ENCODE results near the gene MPC1L.
A peak's percentile ranks its signal among the peaks of the same experiment; 100 is the strongest.
"Not testable (repeated sequence)": the region's sequence is repeated elsewhere in the genome, so short reads cannot be mapped to it uniquely, and the experiment has no call there.

The MPC1L gene

DNA sequence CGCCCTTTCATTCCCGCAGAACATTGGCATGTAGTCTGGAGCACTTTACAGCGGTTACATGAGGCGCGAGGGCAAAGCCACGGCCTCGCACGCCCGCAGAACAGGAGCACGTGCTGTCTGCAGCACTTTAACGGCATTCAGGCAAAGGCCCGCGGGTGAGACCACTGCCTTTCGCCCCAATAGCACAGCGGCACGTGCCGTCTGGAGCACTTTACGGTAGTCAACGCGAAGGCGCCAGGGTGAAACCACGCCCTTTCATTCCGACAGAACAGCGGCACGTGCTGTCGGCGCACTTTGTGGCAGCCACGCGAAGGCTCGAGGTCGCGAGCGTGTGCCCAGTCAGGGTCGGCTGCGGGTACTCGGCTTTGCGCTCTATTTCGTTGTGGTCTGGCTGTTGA, at the start of gene MPC1L:
TSS of gene MPC1L (plus strand) at position 290 of the 398 bp plus-strand sequence. CDS start 138 bp downstream, outside the sequence.
- Histone ChIP-seq H3K9me3 (ENCODE audit: control insufficient read depth, insufficient read depth, low read length) (no peaks in the 10 kb centered on the region), H3K4me1 (ENCODE audit: insufficient read depth, low read length) (no peaks in the 10 kb centered on the region), H3K36me3 (ENCODE audit: insufficient read depth, low read length) (no peaks in the 10 kb centered on the region; the same call in 1 of the 2 replicates), H3K9ac (ENCODE audit: low read depth, low read length) (no peak within 1 kb of the TSS)

DNA sequence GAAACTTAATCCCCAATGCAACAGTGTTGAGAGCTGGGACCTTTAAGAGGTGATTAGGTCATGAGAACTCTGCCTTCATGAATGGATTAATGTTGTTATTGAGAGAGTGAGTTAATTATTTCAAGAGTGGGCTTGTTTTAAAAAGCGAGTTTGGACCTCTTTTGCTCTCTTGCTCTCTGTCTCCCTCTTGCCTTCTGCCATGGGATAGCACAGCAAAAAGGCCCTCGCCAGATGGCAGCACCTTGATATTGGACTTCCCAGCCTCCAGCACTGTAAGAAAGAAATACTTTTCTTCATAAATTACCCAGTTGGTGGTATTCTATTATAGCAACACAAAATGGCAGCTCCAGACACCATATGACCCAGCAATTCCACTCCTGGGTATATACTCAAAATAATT, 49.5 kb upstream of the MPC1L start:
- Histone ChIP-seq H3K36me3 (ENCODE audit: insufficient read depth, low read length) (no peaks in the 10 kb centered on the region), H3K9me3 (ENCODE audit: control insufficient read depth, insufficient read depth, low read length) (no peaks in the 10 kb centered on the region), H3K9ac (ENCODE audit: low read depth, low read length) (no peak overlapping the region), H3K4me1 (ENCODE audit: insufficient read depth, low read length) (0 out of 2 replicates have a peak, but pooled peaks cover 3% of the 10 kb centered on the region)

DNA sequence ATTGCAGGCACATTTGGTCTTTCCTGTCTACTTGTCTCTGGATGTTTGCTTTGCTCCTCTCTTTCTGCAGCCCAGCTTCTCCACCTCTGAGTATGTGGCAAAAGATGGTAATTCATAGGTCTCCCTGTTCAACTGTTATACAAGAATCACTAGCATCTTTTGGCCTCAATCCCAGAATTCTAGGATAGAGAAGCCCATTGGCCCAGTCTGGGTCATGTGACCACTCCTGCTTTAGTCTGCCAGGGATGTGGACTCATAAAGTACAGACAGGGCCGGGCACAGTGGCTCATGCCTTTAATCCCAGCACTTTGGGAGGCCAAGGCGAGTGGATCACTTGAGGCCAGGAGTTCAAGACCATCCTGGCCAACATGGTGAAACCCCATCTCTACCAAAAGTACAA, 47.8 kb upstream of the MPC1L start:
- H3K9me3 ChIP-seq (ENCODE audit: control insufficient read depth, insufficient read depth, low read length); H3K36me3 ChIP-seq (ENCODE audit: insufficient read depth, low read length); H3K9ac ChIP-seq (ENCODE audit: low read depth, low read length); H3K4me1 ChIP-seq (ENCODE audit: insufficient read depth, low read length): not testable (repeated sequence)

DNA sequence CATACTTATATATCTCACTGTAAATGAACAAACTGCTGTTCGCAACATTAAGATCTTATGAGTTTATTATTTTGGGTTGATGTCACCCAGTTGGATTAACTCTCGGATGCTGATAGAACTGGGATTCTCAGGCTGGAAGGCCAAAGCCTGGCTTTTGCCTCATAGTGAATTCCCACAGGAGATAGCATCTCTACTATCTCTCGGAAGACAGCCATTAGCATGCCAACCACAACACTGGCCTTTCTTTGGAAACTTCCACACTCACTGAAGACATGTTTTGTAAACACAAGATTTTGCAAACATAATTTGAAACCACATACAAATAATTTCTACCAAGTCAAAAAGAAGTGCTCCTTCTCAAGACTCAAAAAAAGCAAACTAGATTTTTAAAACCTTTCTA, 46.9 kb upstream of the MPC1L start:
- Histone ChIP-seq H3K9ac (ENCODE audit: low read depth, low read length) (no peak overlapping the region), H3K36me3 (ENCODE audit: insufficient read depth, low read length) (no peaks in the 10 kb centered on the region), H3K9me3 (ENCODE audit: control insufficient read depth, insufficient read depth, low read length) (no peaks in the 10 kb centered on the region), H3K4me1 (ENCODE audit: insufficient read depth, low read length) (no peaks in the 10 kb centered on the region)

DNA sequence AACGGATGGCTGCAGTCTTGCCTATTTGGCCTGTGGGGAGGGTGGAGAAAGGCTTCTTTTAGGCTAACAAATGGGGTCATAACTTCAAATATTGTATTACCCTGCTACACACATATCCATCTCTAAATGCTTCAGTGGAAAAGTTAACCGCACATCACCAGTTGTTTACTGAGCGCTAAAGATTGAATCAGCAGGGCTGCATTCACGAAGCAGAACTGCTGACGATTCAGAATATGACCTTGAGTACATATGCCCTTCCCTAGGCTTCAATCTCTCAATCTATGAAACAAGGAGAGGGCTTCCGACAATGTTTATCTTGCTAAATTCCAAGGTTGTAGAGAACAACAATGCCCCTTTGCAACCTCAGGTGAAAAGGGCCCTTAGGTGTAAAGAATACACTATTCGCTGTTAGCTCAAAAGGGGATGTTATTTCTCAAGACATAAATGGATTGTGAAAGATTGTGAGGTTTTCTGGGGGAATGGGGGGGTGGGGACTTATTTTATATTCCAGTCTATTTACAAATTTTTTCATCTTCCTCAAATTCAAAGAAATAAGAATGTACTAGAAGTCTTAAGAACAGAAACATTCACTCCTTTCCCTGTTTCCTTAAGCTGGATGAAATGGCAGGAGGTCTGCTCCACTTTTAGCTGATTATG, 45.1 kb upstream of the MPC1L start:
- Histone ChIP-seq H3K4me1 (ENCODE audit: insufficient read depth, low read length) (no peaks in the 10 kb centered on the region), H3K9ac (ENCODE audit: low read depth, low read length) (no peak overlapping the region), H3K9me3 (ENCODE audit: control insufficient read depth, insufficient read depth, low read length) (no peaks in the 10 kb centered on the region), H3K36me3 (ENCODE audit: insufficient read depth, low read length) (no peaks in the 10 kb centered on the region)

DNA sequence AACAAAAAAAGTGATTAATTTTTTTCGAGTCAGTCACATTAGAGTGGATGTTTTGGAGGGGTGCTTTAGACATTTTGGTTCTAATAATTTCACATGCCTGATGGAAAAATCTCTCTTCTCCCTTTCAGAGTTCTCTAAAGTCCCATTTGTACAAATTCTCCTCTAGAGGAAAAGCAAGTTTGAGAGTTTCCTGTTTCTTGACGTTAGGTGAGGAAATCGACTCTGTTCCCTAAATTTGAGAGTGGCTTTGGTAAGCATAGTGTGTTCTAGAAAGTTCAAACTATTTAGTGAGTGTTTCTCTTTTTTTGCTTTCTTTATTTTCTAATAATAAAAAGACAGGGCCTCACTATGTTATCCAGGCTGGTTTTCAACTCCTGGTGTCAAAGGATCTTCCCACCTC, 44.1 kb upstream of the MPC1L start:
- Histone ChIP-seq H3K9me3 (ENCODE audit: control insufficient read depth, insufficient read depth, low read length) (no peaks in the 10 kb centered on the region), H3K4me1 (ENCODE audit: insufficient read depth, low read length) (no peaks in the 10 kb centered on the region), H3K36me3 (ENCODE audit: insufficient read depth, low read length) (no peaks in the 10 kb centered on the region), H3K9ac (ENCODE audit: low read depth, low read length) (no peak overlapping the region)

DNA sequence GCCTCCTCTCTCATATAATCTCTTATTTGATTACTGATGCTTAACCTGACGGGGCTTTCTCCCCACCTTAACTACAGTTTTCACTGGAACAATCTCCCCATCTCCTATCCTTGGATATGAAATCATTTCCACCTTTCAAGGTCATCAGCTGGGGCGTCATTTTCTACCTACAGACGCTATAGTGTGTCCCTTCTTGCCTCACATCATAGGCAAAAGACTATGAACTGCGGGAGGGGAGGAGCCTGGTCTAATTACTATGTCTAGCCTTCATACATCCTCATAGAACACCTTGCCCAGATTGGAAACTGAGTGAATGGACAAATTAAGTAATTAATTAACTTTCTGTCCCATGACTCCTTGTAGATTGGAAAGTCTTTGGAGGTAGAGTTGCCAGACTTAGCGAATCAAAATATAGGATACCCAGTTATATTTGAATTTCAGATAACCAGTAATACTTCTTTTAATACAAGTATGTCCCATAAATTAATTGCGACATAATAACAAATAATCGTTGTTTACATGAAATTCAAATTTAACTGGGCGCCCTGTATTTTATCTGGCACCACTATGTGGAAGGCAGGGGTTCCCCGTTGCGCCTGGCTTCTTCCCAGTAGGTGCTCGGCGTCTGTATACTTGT, 43.2 kb upstream of the MPC1L start:
- Histone ChIP-seq H3K9ac (ENCODE audit: low read depth, low read length) (peak overlapping the region; percentile 78; the same call in 1 of the 2 replicates), H3K36me3 (ENCODE audit: insufficient read depth, low read length) (no peaks in the 10 kb centered on the region), H3K4me1 (ENCODE audit: insufficient read depth, low read length) (no peaks in the 10 kb centered on the region), H3K9me3 (ENCODE audit: control insufficient read depth, insufficient read depth, low read length) (no peaks in the 10 kb centered on the region)

DNA sequence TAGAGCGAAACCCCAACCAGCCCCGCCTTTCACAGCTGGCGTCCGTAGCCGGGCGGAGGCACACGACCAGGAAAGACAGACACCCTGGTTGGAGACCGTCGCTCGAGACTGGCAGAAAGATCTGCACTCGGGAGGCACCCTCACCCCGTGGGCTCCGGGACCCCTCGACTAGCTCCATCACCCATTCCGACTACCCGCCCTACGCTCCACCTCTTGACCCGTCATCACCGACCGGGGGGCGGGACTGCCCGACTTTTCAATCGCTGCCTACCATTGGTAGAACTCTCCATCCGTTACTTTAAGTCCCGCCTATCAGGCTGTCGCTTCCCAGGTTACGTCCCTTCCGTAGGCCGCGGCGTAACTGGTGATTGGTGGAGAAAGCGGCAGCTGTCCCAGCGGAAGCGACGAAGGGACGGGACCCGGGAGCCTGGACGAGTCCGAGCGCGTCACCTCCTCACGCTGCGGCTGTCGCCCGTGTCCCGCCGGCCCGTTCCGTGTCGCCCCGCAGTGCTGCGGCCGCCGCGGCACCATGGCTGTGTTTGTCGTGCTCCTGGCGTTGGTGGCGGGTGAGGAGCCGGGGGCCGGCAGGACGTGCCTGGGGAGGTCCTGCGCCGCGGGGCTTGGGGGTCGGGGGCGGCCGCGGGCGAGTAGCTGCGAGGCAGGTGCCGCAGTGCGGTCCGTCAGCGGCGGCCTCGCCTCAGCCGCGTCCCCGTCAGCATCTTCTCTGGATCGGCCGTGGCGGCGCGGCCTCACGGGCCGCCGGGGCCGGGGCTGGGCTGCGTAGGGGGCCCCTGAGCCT, 42.5 kb upstream of the MPC1L start, which contains the start of gene ATP6AP2:
TSS of gene ATP6AP2 (plus strand) at position 434 of the 799 bp plus-strand sequence. CDS start at position 530, 96 bp downstream.
- Histone ChIP-seq H3K36me3 (ENCODE audit: insufficient read depth, low read length) (no peaks in the 10 kb centered on the region), H3K4me1 (ENCODE audit: insufficient read depth, low read length) (no peaks in the 10 kb centered on the region), H3K9me3 (ENCODE audit: control insufficient read depth, insufficient read depth, low read length) (no peaks in the 10 kb centered on the region), H3K9ac (ENCODE audit: low read depth, low read length) (peak within 1 kb of the TSS; percentile 78)

DNA sequence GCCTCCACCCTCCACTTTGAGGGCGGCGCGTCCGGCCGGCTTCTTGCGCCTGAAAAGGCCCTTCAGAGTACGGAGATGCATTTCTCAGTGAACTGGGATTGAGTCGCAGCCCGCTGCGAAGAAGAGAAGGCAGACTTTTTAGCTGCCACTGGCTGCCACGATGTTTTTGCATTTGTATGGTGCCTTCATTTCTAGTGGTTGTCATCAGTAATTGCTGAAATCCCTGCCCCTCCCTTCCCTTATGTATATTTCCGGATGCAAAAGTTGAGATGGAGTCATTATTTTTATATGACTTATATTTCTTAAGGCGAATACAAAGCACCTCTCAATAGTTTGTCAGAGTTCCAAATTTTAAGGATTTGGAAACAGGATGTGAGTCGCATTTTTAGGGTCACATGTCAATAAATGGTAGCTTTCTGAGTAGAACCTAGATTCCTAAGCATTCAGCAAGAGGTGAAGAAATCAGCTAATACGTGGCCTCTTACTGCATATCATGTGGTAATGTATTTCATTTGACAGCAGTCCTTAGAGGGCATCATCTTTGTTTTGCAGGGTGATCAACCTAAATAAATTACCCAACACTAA, 41.8 kb upstream of the MPC1L start:
- H3K4me1 ChIP-seq (ENCODE audit: insufficient read depth, low read length): no peaks in the 10 kb centered on the region
- H3K9ac ChIP-seq (ENCODE audit: low read depth, low read length): peak overlapping the region; percentile 78
- H3K36me3 ChIP-seq (ENCODE audit: insufficient read depth, low read length): no peaks in the 10 kb centered on the region
- no peaks in the 10 kb centered on the region for H3K9me3 ChIP-seq (ENCODE audit: control insufficient read depth, insufficient read depth, low read length)

DNA sequence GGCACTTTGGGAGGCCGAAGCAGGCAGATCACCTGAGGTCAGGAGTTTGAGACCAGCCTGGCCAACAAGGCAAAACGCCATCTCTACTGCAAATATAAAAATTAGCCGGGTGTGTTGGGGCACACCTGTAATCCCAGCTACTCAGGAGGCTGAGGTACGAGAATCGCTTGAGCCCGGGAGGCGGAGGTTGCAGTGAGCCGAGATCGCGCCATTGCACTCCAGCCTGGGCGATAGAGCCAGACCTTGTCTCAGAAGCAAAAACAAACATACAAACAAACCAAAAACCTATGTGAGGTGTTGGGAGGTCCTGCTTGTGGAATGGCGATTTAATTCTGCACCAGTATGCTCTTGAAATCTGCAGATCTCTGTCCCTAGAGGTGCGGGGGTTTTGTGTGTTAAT, 41.0 kb upstream of the MPC1L start:
- H3K9ac ChIP-seq (ENCODE audit: low read depth, low read length); H3K9me3 ChIP-seq (ENCODE audit: control insufficient read depth, insufficient read depth, low read length); H3K36me3 ChIP-seq (ENCODE audit: insufficient read depth, low read length); H3K4me1 ChIP-seq (ENCODE audit: insufficient read depth, low read length): not testable (repeated sequence)

DNA sequence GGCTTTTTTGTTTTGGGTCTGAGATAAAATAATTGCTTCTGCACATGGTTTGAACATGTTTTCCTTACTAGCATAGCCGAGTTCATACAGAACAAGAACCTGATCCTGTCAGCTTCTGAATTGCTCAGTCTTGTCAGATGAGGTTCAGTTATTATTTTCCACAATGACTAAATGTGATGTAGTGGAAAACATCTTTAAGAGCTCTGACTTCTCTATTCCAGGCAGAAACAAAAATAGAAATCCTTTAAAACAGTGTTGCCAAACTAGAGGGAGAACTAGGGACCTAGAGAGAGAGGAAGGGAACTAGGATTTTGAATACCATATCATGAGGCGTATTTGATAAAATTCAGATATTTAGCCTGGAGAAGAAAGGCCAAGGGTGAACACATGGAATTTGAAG, 40.4 kb upstream of the MPC1L start:
- no peak overlapping the region for H3K9ac ChIP-seq (ENCODE audit: low read depth, low read length)
- H3K36me3 ChIP-seq (ENCODE audit: insufficient read depth, low read length): no peaks in the 10 kb centered on the region
- no peaks in the 10 kb centered on the region for H3K4me1 ChIP-seq (ENCODE audit: insufficient read depth, low read length)
- H3K9me3 ChIP-seq (ENCODE audit: control insufficient read depth, insufficient read depth, low read length): no peaks in the 10 kb centered on the region

DNA sequence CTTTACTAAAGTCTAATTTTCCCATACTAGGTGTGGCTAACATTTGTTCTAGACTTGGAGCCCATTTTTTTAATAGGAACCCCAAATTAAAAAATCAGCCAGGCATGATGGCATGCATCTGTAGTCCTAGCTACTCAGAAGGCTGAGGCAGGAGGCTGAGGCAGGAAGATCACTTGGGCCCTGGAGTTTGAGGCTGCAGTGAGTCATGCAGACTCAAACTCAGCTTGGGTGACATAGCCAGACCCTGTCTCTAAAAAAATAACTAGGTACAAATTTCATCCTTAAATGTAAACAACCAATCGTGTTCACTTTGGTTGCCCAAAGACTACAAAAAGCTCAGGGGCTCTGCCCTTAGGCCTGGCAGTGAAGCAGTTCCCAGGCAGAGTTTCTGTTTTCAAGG, 35.6 kb upstream of the MPC1L start:
- H3K36me3 ChIP-seq (ENCODE audit: insufficient read depth, low read length); H3K9ac ChIP-seq (ENCODE audit: low read depth, low read length); H3K4me1 ChIP-seq (ENCODE audit: insufficient read depth, low read length); H3K9me3 ChIP-seq (ENCODE audit: control insufficient read depth, insufficient read depth, low read length): not testable (repeated sequence)

DNA sequence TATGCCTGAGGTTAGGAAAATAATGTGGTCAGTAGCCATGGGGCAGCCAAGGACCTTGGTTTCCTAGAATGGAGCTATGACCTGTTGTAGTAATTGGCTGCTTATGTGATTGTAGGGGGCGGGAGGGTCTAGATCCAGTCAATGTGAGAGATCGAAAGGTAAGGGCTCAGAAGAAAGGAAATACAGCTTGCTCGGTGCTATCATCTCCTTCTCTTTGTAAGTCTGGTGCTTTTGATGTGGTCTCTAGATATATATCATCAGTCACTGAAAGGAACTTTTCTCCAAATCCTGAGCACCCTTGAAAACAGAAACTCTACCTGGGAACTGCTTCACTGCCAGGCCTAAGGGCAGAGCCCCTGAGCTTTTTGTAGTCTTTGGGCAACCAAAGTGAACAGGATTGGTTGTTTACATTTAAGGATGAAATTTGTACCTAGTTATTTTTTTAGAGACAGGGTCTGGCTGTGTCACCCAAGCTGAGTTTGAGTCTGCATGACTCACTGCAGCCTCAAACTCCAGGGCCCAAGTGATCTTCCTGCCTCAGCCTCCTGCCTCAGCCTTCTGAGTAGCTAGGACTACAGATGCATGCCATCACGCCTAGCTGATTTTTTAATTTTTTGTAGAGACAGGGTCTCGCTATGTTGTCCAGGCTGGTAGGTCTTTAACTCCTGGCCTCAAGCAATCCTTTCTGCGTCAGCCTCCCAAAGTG, 33.5 kb upstream of the MPC1L start:
- not testable (repeated sequence) for H3K4me1 ChIP-seq (ENCODE audit: insufficient read depth, low read length); H3K9me3 ChIP-seq (ENCODE audit: control insufficient read depth, insufficient read depth, low read length); H3K36me3 ChIP-seq (ENCODE audit: insufficient read depth, low read length); H3K9ac ChIP-seq (ENCODE audit: low read depth, low read length)

DNA sequence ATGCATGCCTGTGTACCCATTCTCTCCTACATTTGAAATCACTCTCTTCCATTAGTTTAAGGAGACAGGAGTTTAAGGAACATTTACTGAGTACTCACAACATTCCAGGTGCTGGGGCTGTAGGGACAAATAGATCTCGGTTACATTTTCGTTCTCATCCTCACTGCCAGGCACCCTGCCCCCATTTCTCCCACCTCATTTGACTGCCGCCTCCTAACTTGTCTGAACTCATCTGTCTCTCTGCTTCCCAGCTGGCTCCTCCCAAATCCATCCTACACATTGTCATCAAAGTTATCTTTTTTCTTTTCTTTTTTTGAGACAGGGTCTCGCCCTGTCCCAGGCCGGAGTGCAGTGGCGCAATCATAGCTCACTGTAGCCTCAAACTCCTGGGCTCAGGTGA, 19.8 kb upstream of the MPC1L start:
- no peak overlapping the region for H3K9ac ChIP-seq (ENCODE audit: low read depth, low read length)
- no peaks in the 10 kb centered on the region for H3K4me1 ChIP-seq (ENCODE audit: insufficient read depth, low read length)
- H3K36me3 ChIP-seq (ENCODE audit: insufficient read depth, low read length): no peaks in the 10 kb centered on the region; the same call in 1 of the 2 replicates
- H3K9me3 ChIP-seq (ENCODE audit: control insufficient read depth, insufficient read depth, low read length): no peaks in the 10 kb centered on the region

All from ES-I3 (cell line).